A549 (cell line): ENCODE data around the gene CDK17.

Source experiments
- CBX2 ChIP-seq: fragments of 200-600 bp; sonication (generic); IDR thresholded peaks from 2 replicates; pipeline ENCODE4 v1.6.1; 2016; ENCODE audit warnings: low read depth, mild to moderate bottlenecking, borderline replicate concordance
- CHD4 ChIP-seq: fragments of 200-600 bp; sonication (generic); IDR thresholded peaks from 2 replicates; pipeline ENCODE4 v1.6.1; 2016; ENCODE audit warnings: antibody characterized with exemption, mild to moderate bottlenecking, borderline replicate concordance
- CTCF ChIP-seq: fragments of >200 bp; sonication (Bioruptor Twin); formaldehyde crosslinking; IDR thresholded peaks from 3 replicates; pipeline ENCODE4 v1.5.1; 2016
- E2F6 ChIP-seq: IDR thresholded peaks from 2 replicates; pipeline ENCODE4 v1.6.1; 2012; ENCODE audit warnings: low read depth, borderline replicate concordance
- FOXS1 ChIP-seq: fragments of 250-450 bp; sonication (Bioruptor Pico); IDR thresholded peaks from 2 replicates; pipeline ENCODE4 v1.5.0; 2020; ENCODE audit warnings: mild to moderate bottlenecking, moderate library complexity
- MAX ChIP-seq: IDR thresholded peaks from 2 replicates; pipeline ENCODE4 v1.6.1; 2012
- POLR2A ChIP-seq: IDR thresholded peaks from 2 replicates; pipeline ENCODE4 v1.6.1; 2012; ENCODE audit warnings: mild to moderate bottlenecking, low read length
- RCOR1 ChIP-seq: fragments of 150-350 bp; IDR thresholded peaks from 2 replicates; pipeline ENCODE4 v1.6.1; 2014; ENCODE audit warnings: antibody characterized with exemption, low read length, low read depth

- no peak for TF ChIP-seq CBX2
- TF ChIP-seq FOXS1: no peak
- no peak for TF ChIP-seq E2F6
- no peak for TF ChIP-seq RCOR1
- TF ChIP-seq CTCF: no peak
- TF ChIP-seq POLR2A: no peak
- TF ChIP-seq MAX: no peak
- TF ChIP-seq CHD4: no peak
Measured at GRCh38 chr12:96314723-96315122, 85.5 kb downstream of the CDK17 start.
